Measurements from ENCODE around the gene EIF3A.
A peak's percentile ranks its signal among the peaks of the same experiment; 100 is the strongest.

The EIF3A gene

GRCh38 chr10:119006451-119007210 lies 74.0 kb downstream of the EIF3A start:
- H3K4me3 ChIP-seq (ENCODE audit: low read depth, low read length) = no peak overlapping the region
- no peaks in the 10 kb centered on the region for H3K9me3 ChIP-seq (ENCODE audit: control insufficient read depth, insufficient read depth, low read depth, low read length)
- H3K4me1 ChIP-seq (ENCODE audit: control insufficient read depth, insufficient read depth, low read length) = peaks cover 10% of the 10 kb centered on the region; the same call in 1 of the 2 replicates
- CTCF ChIA-PET = interaction anchor here (0.6 to 0.9 kb wide), 2 partner anchors 23 to 30 kb away, joined by 3 read pairs; partner anchors contain the start of gene NANOS1
- H3K36me3 ChIP-seq (ENCODE audit: control insufficient read depth in 2 of 2, insufficient read depth in 1 of 2, low read length in 2 of 2) = no peaks in the 10 kb centered on the region
- H3K27ac ChIP-seq (ENCODE audit: extremely low read depth, low read depth, low read length) = no peak overlapping the region
- POLR2A ChIA-PET = interaction anchor here (0.6 to 1.0 kb wide), 3 partner anchors 24 to 1183 kb away, joined by 3 to 5 read pairs (median 4); partner anchors contain the start of gene CACUL1
- TF ChIP-seq ZNF121 (tag by site-specific recombination; IDR thresholded peaks at IDR 0.05) (no peak), ZBTB17 (tag by site-specific recombination; IDR thresholded peaks at IDR 0.05) (peak; percentile 72), ZNF341 (tag by site-specific recombination; IDR thresholded peaks at IDR 0.05; ENCODE audit: low read depth) (no peak), ZNF658 (tag by site-specific recombination; IDR thresholded peaks at IDR 0.05) (no peak), ZNF266 (tag by site-specific recombination; IDR thresholded peaks at IDR 0.05; ENCODE audit: low read depth) (no peak), PATZ1 (tag by site-specific recombination; IDR thresholded peaks at IDR 0.05) (no peak), ZNF311 (tag by site-specific recombination; IDR thresholded peaks at IDR 0.05; ENCODE audit: borderline replicate concordance) (no peak), ZNF768 (tag by site-specific recombination; IDR thresholded peaks at IDR 0.05) (no peak), GFI1B (tag by site-specific recombination; IDR thresholded peaks at IDR 0.05) (0 out of 2 replicates have a peak, but pooled peaks have one; percentile 11), ZNF585B (tag by site-specific recombination; IDR thresholded peaks at IDR 0.05) (no peak), ZNF626 (tag by site-specific recombination; IDR thresholded peaks at IDR 0.05) (no peak), KLF8 (tag by site-specific recombination; IDR thresholded peaks at IDR 0.05) (no peak), ZEB2 (tag by site-specific recombination; IDR thresholded peaks at IDR 0.05) (peak; percentile 33; the same call in 1 of the 2 replicates), ZNF830 (tag by site-specific recombination; IDR thresholded peaks at IDR 0.05; ENCODE audit: low read depth) (no peak), ZSCAN23 (tag by site-specific recombination; IDR thresholded peaks at IDR 0.05) (no peak), ZNF24 (tag by site-specific recombination; IDR thresholded peaks at IDR 0.05) (no peak), ZBTB21 (tag by site-specific recombination; IDR thresholded peaks at IDR 0.05) (no peak), ZNF621 (tag by site-specific recombination; IDR thresholded peaks at IDR 0.05) (no peak), ZNF2 (tag by site-specific recombination; IDR thresholded peaks at IDR 0.05) (no peak), ZNF350 (tag by site-specific recombination; IDR thresholded peaks at IDR 0.05) (no peak), ZBTB6 (tag by site-specific recombination; IDR thresholded peaks at IDR 0.05) (no peak), ZNF214 (tag by site-specific recombination; IDR thresholded peaks at IDR 0.05; ENCODE audit: borderline replicate concordance) (no peak), ZNF623 (tag by site-specific recombination; IDR thresholded peaks at IDR 0.05) (0 out of 2 replicates have a peak, but pooled peaks have one; percentile 14), SCRT2 (tag by site-specific recombination; IDR thresholded peaks at IDR 0.05) (peak; percentile 94), HOXC10 (CRISPR knock-in tag; IDR thresholded peaks at IDR 0.05) (no peak), ZNF423 (tag by site-specific recombination; IDR thresholded peaks at IDR 0.05) (no peak), ZNF518A (tag by site-specific recombination; conservative IDR thresholded peaks at IDR 0.05; ENCODE audit: low read depth) (no peak), ZNF629 (tag by site-specific recombination; IDR thresholded peaks at IDR 0.05) (no peak), ZNF248 (tag by site-specific recombination; IDR thresholded peaks at IDR 0.05) (no peak)

All from HEK293 (cell line).